IMR-90 (cell line): ENCODE measurements around the gene MGA.

ENCODE experiments used
- FOS ChIP-seq: fragments of 150-350 bp; IDR thresholded peaks from 2 replicates; pipeline ENCODE4 v1.6.1; 2016; ENCODE audit warnings: low read depth, low read length
- MXI1 ChIP-seq: IDR thresholded peaks from 2 replicates; pipeline ENCODE4 v1.6.1; 2012; ENCODE audit warnings: low read depth, mild to moderate bottlenecking, low read length, moderate library complexity, borderline replicate concordance
- POLR2A ChIP-seq: IDR thresholded peaks from 2 replicates; pipeline ENCODE4 v1.6.1; 2012; ENCODE audit warnings: mild to moderate bottlenecking, low read depth, low read length
- TF ChIP-seq, protein P1 (sequence below): conservative IDR thresholded peaks from 2 replicates; pipeline ENCODE4 v1.5.1; 2012; ENCODE audit warnings: mild to moderate bottlenecking, low read depth, low read length, improper control_type of control experiment

DNA sequence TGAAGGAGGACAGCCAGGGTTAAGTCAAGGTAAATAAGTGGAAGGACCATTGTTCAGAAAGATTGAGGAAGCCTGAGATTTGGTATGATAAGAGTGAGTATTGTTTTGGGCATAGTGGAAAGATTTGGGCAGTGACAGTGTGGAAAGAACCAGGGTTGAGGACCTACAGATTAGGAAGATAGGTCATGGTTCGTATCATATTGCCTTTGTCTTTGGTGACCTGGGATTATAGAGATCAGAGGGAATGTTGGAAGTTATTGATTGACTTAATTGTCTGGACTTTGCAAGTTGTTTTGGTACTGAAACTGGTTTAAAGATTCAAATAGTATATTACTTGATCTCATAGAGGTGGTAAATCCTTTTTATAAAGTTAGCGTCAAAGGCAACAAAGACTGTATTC, 23.1 kb upstream of the MGA start:
- TF ChIP-seq, protein P1, sequence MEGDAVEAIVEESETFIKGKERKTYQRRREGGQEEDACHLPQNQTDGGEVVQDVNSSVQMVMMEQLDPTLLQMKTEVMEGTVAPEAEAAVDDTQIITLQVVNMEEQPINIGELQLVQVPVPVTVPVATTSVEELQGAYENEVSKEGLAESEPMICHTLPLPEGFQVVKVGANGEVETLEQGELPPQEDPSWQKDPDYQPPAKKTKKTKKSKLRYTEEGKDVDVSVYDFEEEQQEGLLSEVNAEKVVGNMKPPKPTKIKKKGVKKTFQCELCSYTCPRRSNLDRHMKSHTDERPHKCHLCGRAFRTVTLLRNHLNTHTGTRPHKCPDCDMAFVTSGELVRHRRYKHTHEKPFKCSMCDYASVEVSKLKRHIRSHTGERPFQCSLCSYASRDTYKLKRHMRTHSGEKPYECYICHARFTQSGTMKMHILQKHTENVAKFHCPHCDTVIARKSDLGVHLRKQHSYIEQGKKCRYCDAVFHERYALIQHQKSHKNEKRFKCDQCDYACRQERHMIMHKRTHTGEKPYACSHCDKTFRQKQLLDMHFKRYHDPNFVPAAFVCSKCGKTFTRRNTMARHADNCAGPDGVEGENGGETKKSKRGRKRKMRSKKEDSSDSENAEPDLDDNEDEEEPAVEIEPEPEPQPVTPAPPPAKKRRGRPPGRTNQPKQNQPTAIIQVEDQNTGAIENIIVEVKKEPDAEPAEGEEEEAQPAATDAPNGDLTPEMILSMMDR = no peak
- TF ChIP-seq POLR2A (no peak), FOS (no peak), MXI1 (no peak)
